HepG2 (cell line): ENCODE data around the gene SCARF1. TPM values are rescaled to one million over a fixed set of nuclear protein-coding genes. Genes with fewer than 3 reads are reported as not detected.

Experiments used
- AKAP8 ChIP-seq: sonication (generic); formaldehyde crosslinking; IDR thresholded peaks from 2 replicates; pipeline ENCODE4 v1.5.1; 2020; ENCODE audit warnings: mild to moderate bottlenecking, missing genetic modification reagents
- ATF7 ChIP-seq, 2 experiments: fragments of 450-650 bp in 1 of 2; sonication (generic) in 1 of 2; formaldehyde crosslinking in 1 of 2; IDR thresholded peaks; 2 replicates each; pipeline versions ENCODE4 v1.4.0 to v1.6.1; 2016 to 2020; ENCODE audit warnings: antibody characterized with exemption in 1 of 2, mild to moderate bottlenecking in 1 of 2, missing genetic modification reagents in 1 of 2
- ATF7-NPFF ChIP-seq: sonication (generic); formaldehyde crosslinking; IDR thresholded peaks from 2 replicates; pipeline ENCODE4 v1.8.1; 2023; ENCODE audit warnings: mild to moderate bottlenecking, low read depth, missing genetic modification reagents, moderate library complexity
- ETV5 ChIP-seq: IDR thresholded peaks from 2 replicates; pipeline ENCODE4 v1.6.1; 2018; ENCODE audit warnings: missing biosample characterization, missing genetic modification reagents, inconsistent platforms, borderline replicate concordance
- MBNL3 ChIP-seq: fragments of 250-450 bp; sonication (Bioruptor Pico); conservative IDR thresholded peaks from 2 replicates; pipeline ENCODE4 v1.8.0; 2022; ENCODE audit warnings: mild to moderate bottlenecking, inconsistent platforms
- PATZ1 ChIP-seq: sonication (generic); formaldehyde crosslinking; IDR thresholded peaks from 2 replicates; pipeline ENCODE4 v1.4.0; 2020; ENCODE audit warnings: missing genetic modification reagents
- ZNF143 ChIP-seq: sonication (generic); formaldehyde crosslinking; IDR thresholded peaks from 2 replicates; pipeline ENCODE4 v1.4.0; 2020; ENCODE audit warnings: missing genetic modification reagents
- ZNF17 ChIP-seq: sonication (generic); formaldehyde crosslinking; IDR thresholded peaks from 2 replicates; pipeline ENCODE4 v1.5.0; 2020; ENCODE audit warnings: mild to moderate bottlenecking, missing genetic modification reagents
- ZNF34 ChIP-seq: sonication (generic); formaldehyde crosslinking; IDR thresholded peaks from 2 replicates; pipeline ENCODE4 v1.4.0; 2020; ENCODE audit warnings: mild to moderate bottlenecking, missing genetic modification reagents, borderline replicate concordance
- ZNF451 ChIP-seq: sonication (generic); formaldehyde crosslinking; IDR thresholded peaks from 2 replicates; pipeline ENCODE4 v1.5.0; 2020; ENCODE audit warnings: mild to moderate bottlenecking, missing genetic modification reagents
- ZNF703 ChIP-seq: sonication (generic); formaldehyde crosslinking; IDR thresholded peaks from 2 replicates; pipeline ENCODE4 v1.5.1; 2020; ENCODE audit warnings: missing genetic modification reagents, mild to moderate bottlenecking, moderate library complexity, borderline replicate concordance
- polyA plus RNA-seq, 8 experiments: library from polyadenylated mRNA; depleted of rRNA in 3 of 8; stranded (reverse) in 7 of 8; unstranded in 1 of 8; fragments of >200 nt; fragmentation: Illumina TruSeq in 4 of 8; extraction: Trizol in 4 of 8; gene quantifications; 2 replicates each; pipeline versions ENCODE4 v1.2.1 to v1.2.3, GENCODE V29; 2011 to 2016; ENCODE audit warnings: low read depth in 4 of 8, missing spikeins in 1 of 8, mixed read lengths in 1 of 8; ENCODE audit not compliant: insufficient read depth in 1 of 8
- total RNA-seq, 5 experiments: library from RNA; depleted of rRNA; stranded (reverse); fragments of >200 nt; fragmentation: Illumina TruSeq; extraction: Trizol; gene quantifications; 2 replicates each; pipeline ENCODE4 v1.2.3, GENCODE V29; 2016; ENCODE audit warnings: low read depth in 1 of 5
- TF ChIP-seq, protein P1 (sequence below): sonication (generic); formaldehyde crosslinking; IDR thresholded peaks from 2 replicates; pipeline ENCODE4 v1.4.0; 2020; ENCODE audit warnings: missing genetic modification reagents
- TF ChIP-seq, protein P2 (sequence below): sonication (generic); formaldehyde crosslinking; IDR thresholded peaks from 2 replicates; pipeline ENCODE4 v1.4.0; 2020; ENCODE audit warnings: missing genetic modification reagents

Gene SCARF1
- total and polyA plus RNA-seq, 2 of the 13 experiments (the other 11 are each of a cell fraction or from before 2014, with no cell fraction given) = 0.24 to 0.71 TPM

DNA sequence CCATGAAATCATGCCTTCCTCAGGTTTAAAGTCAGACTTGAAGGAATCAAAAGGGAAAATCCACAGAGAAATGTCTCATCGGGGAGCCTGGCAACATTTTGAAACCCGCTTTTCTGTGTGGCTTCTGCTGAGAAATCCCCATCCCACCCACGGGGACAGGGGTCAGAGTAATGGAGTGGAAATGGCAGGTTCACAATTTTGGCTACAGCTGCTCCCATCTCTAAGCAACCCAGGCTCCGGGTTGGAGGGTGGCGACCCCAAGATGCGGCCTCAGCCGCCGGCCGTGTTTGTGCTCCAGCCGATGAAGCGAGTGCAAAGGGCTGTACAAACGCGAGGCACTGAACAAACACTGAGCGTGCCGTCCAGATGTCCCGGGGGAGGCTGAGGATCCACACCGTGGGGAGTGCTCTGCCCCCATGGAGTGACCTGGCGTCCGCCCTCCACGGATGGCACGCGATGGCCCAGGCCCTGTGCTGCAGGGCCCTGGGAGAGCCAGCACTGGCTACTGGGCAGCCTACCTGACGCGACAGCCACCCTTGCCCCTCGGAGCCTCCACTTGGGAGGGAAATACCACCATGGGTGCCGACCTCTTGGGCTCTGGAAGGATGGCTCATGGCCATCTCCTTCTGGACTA lies 39.1 kb downstream of the SCARF1 start (continued):
- TF ChIP-seq, protein P1, sequence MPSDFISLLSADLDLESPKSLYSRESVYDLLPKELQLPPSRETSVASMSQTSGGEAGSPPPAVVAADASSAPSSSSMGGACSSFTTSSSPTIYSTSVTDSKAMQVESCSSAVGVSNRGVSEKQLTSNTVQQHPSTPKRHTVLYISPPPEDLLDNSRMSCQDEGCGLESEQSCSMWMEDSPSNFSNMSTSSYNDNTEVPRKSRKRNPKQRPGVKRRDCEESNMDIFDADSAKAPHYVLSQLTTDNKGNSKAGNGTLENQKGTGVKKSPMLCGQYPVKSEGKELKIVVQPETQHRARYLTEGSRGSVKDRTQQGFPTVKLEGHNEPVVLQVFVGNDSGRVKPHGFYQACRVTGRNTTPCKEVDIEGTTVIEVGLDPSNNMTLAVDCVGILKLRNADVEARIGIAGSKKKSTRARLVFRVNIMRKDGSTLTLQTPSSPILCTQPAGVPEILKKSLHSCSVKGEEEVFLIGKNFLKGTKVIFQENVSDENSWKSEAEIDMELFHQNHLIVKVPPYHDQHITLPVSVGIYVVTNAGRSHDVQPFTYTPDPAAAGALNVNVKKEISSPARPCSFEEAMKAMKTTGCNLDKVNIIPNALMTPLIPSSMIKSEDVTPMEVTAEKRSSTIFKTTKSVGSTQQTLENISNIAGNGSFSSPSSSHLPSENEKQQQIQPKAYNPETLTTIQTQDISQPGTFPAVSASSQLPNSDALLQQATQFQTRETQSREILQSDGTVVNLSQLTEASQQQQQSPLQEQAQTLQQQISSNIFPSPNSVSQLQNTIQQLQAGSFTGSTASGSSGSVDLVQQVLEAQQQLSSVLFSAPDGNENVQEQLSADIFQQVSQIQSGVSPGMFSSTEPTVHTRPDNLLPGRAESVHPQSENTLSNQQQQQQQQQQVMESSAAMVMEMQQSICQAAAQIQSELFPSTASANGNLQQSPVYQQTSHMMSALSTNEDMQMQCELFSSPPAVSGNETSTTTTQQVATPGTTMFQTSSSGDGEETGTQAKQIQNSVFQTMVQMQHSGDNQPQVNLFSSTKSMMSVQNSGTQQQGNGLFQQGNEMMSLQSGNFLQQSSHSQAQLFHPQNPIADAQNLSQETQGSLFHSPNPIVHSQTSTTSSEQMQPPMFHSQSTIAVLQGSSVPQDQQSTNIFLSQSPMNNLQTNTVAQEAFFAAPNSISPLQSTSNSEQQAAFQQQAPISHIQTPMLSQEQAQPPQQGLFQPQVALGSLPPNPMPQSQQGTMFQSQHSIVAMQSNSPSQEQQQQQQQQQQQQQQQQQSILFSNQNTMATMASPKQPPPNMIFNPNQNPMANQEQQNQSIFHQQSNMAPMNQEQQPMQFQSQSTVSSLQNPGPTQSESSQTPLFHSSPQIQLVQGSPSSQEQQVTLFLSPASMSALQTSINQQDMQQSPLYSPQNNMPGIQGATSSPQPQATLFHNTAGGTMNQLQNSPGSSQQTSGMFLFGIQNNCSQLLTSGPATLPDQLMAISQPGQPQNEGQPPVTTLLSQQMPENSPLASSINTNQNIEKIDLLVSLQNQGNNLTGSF (CRISPR knock-in tag) = no peak
- TF ChIP-seq ZNF34 (CRISPR knock-in tag) = no peak
- no peak for TF ChIP-seq ZNF17
- no peak for TF ChIP-seq ATF7 (IDR thresholded peaks at IDR 0.05)
- TF ChIP-seq ATF7 (CRISPR knock-in tag; IDR thresholded peaks at IDR 0.05) = no peak
- no peak for TF ChIP-seq ZNF143 (CRISPR knock-in tag)
- TF ChIP-seq, protein P2, sequence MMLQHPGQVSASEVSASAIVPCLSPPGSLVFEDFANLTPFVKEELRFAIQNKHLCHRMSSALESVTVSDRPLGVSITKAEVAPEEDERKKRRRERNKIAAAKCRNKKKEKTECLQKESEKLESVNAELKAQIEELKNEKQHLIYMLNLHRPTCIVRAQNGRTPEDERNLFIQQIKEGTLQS = no peak
- no peak for TF ChIP-seq ATF7-NPFF (CRISPR knock-in tag)
- TF ChIP-seq ETV5 (CRISPR knock-in tag) = peak; percentile 12; the same call in 1 of the 2 replicates
- no peak for TF ChIP-seq MBNL3
- TF ChIP-seq PATZ1 (CRISPR knock-in tag) = peak; percentile 92
- TF ChIP-seq AKAP8 (CRISPR knock-in tag) = no peak
- no peak for TF ChIP-seq ZNF451 (CRISPR knock-in tag)
- no peak for TF ChIP-seq ZNF703
